NCI-H1930 (cell line): ENCODE measurements around the gene RANBP17.
"Not testable (repeated sequence)": the region's sequence is repeated elsewhere in the genome, so short reads cannot be mapped to it uniquely, and the experiment has no call there.

ENCODE experiments used
- DNase-seq, 2 experiments: peaks; one replicate each; lab custom pipeline; 2025; lab: John Stamatoyannopoulos, UW

RANBP17 gene

DNA sequence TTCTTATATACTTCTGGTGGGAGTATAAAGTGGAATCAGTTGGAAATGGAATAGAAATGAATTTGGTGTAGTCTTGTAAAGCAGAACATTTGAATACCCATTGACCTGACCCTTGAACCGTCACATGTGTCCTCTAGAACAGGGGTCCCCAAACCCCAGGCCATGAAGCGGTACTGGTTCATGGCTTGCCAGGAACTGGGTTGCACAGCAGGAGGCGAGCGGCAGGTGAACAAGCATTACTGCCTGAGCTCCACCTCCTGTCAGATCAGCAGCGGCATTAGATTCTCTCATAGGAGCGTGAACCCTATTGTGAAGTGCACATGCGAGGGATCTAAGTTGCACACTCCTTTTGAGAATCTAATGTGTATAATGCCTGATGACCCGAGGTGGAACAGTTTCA is 80.0 kb downstream of the RANBP17 start:
- DNase-seq, result no peak

DNA sequence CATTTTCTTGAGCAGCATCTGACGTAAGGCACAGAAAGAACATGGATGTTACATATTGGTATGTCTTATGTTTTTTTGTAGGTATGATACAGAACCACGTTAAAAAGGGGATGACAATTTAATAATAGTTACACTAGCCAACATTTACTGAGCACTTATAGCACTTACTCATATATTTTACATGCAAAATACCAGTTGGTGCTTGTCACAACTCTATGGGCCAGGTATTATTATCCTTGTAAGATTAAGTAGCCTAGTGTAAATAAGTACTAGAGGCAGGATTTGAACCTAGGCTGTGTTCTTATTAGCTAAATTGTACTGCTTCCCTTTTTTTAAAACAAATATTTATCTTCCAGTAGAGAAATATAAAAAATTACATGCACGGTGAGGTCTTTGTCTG is 83.5 kb downstream of the RANBP17 start:
- no peak for DNase-seq

DNA sequence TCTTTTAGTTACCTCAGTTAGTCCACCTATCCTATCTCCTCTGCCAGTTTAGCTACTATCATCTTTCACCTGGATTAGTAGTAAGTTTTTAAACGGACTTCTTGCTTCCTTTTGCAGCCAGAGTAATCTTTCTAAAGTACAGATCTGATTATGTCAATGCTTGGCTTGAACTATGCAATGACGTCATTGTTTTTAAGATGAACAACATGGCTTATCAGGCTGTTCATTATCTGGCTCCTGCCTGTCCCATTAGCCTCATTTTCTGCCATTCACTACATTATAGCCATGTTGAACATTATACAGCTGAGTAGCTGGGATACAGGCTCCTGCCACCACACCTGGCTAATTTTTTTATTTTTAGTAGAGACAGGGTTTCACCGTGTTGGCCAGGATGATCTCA is 98.7 kb downstream of the RANBP17 start:
- no peak for DNase-seq

DNA sequence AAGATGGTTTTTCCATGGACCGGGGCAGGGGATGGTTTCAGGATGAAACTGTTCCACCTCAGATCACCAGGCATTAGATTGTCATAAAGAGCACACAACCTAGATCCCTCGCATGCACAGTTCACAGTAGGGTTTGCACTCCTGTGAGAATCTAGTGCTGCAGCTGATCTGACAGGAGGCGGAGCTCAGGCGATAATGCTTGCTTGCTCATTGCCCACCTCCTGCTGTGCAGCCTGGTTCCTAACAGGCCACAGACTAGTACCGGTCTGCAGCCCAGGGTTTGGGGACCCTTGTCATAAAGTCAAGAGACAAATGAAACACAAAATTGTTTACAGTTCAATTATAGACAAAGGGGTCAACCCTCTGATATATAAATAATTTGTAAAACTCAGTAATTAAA is 101.7 kb downstream of the RANBP17 start:
- DNase-seq, result no peak

- no peak for DNase-seq
These were observed 112.6 kb downstream of the RANBP17 start for GRCh38 chr5:170974461-170974860.

- not testable (repeated sequence) for DNase-seq
These were observed 118.4 kb downstream of the RANBP17 start for GRCh38 chr5:170980261-170980660.

DNA sequence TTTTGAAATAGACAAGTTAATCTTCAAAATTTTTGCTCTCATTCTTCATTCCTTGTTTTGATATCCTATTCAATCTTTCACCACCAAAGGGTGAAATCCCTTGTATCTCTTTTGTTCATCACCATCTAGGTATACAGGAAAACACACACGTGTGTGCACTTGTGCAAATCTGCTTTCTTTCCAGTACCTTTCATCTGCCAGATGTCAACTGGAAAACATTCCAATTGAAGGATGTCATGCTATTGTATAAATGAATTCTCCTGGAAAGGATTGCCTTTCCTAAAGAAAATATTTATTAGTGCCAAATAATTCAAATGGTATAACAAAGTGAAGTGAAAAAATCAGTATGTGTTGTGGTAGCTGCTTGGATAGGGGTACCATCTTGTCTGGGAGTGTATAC is 123.7 kb downstream of the RANBP17 start:
- no peak for DNase-seq

- no peak for DNase-seq
These were observed 124.8 kb downstream of the RANBP17 start for GRCh38 chr5:170986598-170986997.

- DNase-seq, result no peak
These were observed 131.7 kb downstream of the RANBP17 start for GRCh38 chr5:170993476-170993875.

DNA sequence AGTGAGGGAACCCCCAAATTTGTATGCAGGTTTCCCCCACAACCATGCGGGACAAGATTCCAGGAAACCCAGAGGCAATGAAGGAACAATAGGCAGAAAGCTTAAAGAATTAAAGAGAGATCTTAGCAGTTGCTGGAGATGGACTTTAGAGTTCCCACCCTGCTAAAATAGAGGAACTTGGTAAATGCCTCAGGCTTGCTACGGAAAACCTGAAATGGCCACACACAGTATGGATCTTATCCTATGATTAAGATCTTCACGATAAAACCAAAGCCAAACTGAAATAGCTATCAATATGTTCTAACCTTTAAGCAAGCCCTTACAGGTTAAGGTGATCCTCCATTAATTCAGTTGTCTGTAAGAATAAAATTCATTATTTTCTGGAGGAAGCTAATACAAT is 148.3 kb downstream of the RANBP17 start:
- no peak for DNase-seq

GRCh38 chr5:171010816-171011215 is 149.0 kb downstream of the RANBP17 start:
- DNase-seq, result no peak

GRCh38 chr5:171023508-171023907 is 161.7 kb downstream of the RANBP17 start:
- DNase-seq, result no peak

GRCh38 chr5:171024084-171024483 is 162.3 kb downstream of the RANBP17 start:
- no peak for DNase-seq

DNA sequence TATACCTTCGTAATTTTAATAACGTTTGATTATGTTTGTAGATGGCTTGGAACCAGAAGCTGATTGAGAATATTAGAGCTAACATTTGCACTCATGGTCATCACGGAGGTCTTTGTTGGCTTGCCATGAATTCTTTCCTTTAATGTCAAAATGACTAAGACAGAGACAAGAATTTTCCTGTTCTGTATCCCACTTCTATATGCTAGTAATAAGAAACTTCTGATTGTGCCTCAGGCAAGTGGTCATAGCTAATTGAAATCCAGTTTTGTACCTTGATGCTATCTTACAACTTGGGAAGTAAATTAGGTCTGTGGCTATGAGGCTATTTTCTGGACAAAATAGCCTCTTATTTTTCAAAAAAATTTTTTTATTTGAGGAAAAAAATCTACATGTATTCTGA is 167.6 kb downstream of the RANBP17 start:
- DNase-seq, result no peak

DNA sequence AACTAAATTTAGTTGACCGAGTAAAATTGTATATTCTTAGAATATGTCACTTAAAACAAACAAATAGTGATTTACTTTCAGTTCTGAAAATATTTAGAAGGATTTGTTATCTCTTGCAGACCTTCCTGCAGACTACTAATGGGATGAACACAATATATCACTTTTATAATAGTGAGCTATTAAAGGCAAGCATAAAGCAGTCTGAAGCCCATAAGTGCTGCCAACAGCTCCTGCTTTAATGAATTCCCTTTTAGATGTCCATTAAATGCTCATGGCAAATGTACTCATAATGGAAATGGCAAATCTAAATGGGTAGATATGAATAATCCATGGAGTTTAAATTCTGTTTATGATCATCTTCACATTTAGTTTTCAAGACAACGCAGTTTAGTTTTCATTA is 170.2 kb downstream of the RANBP17 start:
- DNase-seq, result peak; percentile 68 to 80

- peak; percentile 73 to 80 for DNase-seq
These were observed 170.7 kb downstream of the RANBP17 start for GRCh38 chr5:171032435-171032973.

- not testable (repeated sequence) for DNase-seq
These were observed 180.1 kb downstream of the RANBP17 start for GRCh38 chr5:171041893-171042292.

DNA sequence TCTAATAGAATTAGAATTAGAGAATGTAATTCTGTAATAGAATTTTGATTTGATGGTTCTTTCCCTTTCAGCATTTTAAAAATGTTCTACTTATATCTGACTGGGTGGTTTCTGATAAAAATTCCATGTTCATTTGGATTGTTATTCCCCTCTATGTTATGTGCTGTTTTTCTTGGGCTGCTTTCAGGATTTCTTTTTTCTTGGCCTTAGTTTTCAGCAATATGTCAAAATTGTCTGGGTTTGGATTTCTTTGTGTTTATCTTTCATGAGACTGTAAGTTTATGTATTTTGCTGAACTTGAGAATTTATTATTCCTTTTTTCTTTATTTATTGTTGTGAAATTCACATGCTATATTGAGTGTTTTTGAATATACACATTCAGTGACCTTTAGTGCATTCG is 189.1 kb downstream of the RANBP17 start:
- no peak for DNase-seq

- no peak for DNase-seq
These were observed 194.1 kb downstream of the RANBP17 start for GRCh38 chr5:171055875-171056454.

DNA sequence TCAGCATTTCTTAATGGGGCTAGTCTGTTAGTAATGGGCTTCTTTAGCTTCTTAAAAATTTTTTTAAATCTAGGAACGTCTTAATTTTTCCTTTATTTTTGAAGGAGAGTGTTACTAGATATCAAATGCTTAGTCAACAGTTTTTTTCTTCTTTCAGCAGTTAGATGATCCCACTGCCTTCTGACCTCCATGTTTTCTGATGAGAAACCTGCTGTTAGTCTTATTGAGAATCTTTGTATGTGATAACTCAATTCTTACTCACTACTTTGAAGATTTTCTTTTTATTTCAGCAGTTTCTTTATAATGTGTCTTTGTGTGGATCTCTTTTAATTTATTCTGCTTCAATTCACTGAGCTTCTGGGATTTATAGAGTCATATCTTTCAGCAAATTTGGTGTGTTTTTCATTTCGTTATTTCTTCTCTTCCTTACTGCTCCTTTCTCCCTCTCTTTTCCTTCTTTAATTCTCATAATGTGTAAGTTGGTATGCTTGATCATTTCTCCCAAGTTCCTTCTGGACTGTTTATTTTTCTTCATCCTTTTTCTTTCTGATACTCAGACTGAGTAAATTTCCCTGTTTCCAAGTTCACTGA is 205.8 kb downstream of the RANBP17 start:
- DNase-seq, result no peak

- no peak for DNase-seq
These were observed 212.9 kb downstream of the RANBP17 start for GRCh38 chr5:171074747-171075146.

GRCh38 chr5:171080186-171080938 is 218.5 kb downstream of the RANBP17 start:
- DNase-seq, result no peak

GRCh38 chr5:171081319-171081718 is 219.5 kb downstream of the RANBP17 start:
- no peak for DNase-seq
